Measurements from ENCODE around the gene ANKRD28.

- TF ChIP-seq CTCF (conservative IDR thresholded peaks at IDR 0.05) (no peak), EZH2 (IDR thresholded peaks at IDR 0.05; ENCODE audit: low read depth) (no peak)
Observed at GRCh38 chr3:15808679-15809310, 11.0 kb upstream of the ANKRD28 start.
